Osteocyte (in vitro differentiated cells): ENCODE data around the gene APOA5. TPM values are rescaled to one million over a fixed set of nuclear protein-coding genes. Genes with fewer than 3 reads are reported as not detected.

ENCODE experiments used
- DNase-seq: peaks from one replicate; pipeline ENCODE4 v3.0.0; 2021; ENCODE audit warnings: mixed read lengths; ENCODE audit not compliant: unreplicated experiment; ENCODE audit errors: extremely low spot score
- H3K27ac Mint-ChIP-seq: one replicate; pipeline ENCODE4 v1.8.0; 2021; ENCODE audit warnings: mild to moderate bottlenecking, mixed read lengths; ENCODE audit not compliant: unreplicated experiment
- H3K27me3 Mint-ChIP-seq: one replicate; pipeline ENCODE4 v1.8.0; 2021; ENCODE audit warnings: mixed read lengths; ENCODE audit not compliant: unreplicated experiment
- H3K36me3 Mint-ChIP-seq: one replicate; pipeline ENCODE4 v1.8.0; 2021; ENCODE audit warnings: mixed read lengths; ENCODE audit not compliant: unreplicated experiment
- H3K4me1 Mint-ChIP-seq: one replicate; pipeline ENCODE4 v1.8.0; 2021; ENCODE audit warnings: mixed read lengths; ENCODE audit not compliant: unreplicated experiment
- H3K4me3 Mint-ChIP-seq: one replicate; pipeline ENCODE4 v1.8.0; 2021; ENCODE audit warnings: mild to moderate bottlenecking, moderate library complexity, mixed read lengths; ENCODE audit not compliant: unreplicated experiment
- H3K9me3 Mint-ChIP-seq: one replicate; pipeline ENCODE4 v1.8.0; 2021; ENCODE audit warnings: mixed read lengths; ENCODE audit not compliant: unreplicated experiment
- total RNA-seq: library from RNA; stranded (reverse); gene quantifications from 2 replicates; pipeline ENCODE4 v1.2.1, GENCODE V29; 2021
- TF ChIP-seq, protein P1 (sequence below): fragments of 200-600 bp; sonication (generic); IDR thresholded peaks from 2 replicates; pipeline ENCODE4 v1.5.0; 2021; ENCODE audit warnings: antibody characterized with exemption, mild to moderate bottlenecking, moderate library complexity

APOA5 gene
- total RNA-seq, 1 donor from 2014 or later = not detected

DNA sequence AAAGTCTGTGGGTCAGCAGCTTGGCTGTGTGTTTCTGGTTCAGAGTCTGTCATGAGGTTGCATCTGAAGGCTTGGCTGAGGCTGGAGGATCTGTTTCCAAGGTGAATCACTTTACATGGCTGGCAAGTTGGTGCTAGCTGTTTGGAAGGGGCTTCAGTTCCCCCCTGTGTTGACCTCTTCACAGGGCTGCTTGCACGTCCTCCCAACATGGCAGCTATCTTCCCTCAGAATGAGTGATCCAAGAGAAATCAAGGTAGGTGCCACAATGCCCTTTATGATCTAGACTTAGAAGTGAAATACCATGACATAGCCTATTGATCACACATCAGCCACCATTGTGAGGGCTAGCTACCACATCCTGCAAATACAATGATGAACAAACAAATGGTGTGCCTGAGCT is 21.5 kb upstream of the APOA5 start:
- H3K27ac Mint-ChIP-seq = no peak overlapping the region
- H3K27me3 Mint-ChIP-seq = peaks cover 23% of the 10 kb centered on the region
- H3K4me3 Mint-ChIP-seq = no peak overlapping the region
- TF ChIP-seq, protein P1, sequence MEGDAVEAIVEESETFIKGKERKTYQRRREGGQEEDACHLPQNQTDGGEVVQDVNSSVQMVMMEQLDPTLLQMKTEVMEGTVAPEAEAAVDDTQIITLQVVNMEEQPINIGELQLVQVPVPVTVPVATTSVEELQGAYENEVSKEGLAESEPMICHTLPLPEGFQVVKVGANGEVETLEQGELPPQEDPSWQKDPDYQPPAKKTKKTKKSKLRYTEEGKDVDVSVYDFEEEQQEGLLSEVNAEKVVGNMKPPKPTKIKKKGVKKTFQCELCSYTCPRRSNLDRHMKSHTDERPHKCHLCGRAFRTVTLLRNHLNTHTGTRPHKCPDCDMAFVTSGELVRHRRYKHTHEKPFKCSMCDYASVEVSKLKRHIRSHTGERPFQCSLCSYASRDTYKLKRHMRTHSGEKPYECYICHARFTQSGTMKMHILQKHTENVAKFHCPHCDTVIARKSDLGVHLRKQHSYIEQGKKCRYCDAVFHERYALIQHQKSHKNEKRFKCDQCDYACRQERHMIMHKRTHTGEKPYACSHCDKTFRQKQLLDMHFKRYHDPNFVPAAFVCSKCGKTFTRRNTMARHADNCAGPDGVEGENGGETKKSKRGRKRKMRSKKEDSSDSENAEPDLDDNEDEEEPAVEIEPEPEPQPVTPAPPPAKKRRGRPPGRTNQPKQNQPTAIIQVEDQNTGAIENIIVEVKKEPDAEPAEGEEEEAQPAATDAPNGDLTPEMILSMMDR = no peak
- peaks cover 3% of the 10 kb centered on the region for H3K9me3 Mint-ChIP-seq
- H3K4me1 Mint-ChIP-seq = no peaks in the 10 kb centered on the region
- H3K36me3 Mint-ChIP-seq = no peaks in the 10 kb centered on the region
- no peak for DNase-seq

DNA sequence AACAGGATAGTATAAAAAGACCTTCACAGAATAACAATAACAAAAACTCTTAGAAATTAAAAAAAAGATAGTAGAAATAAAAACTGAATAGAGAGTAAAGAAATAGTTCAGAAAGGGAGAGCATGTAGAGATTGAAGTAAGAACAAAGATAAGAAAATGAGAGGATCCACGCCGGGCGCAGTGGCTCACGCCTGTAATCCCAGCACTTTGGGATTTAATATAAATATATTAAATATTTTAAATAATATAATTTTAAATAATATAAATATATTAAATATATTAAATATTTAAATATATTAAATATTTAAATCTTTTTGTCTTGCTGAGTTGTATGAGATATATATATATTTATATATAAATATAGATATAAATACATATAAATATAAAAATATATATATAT is 20.4 kb upstream of the APOA5 start:
- Mint-ChIP-seq H3K27ac (no peak overlapping the region), H3K4me1 (no peaks in the 10 kb centered on the region), H3K9me3 (peaks cover 3% of the 10 kb centered on the region), H3K36me3 (no peaks in the 10 kb centered on the region), H3K27me3 (peaks cover 29% of the 10 kb centered on the region), H3K4me3 (no peak overlapping the region)
- no peak for DNase-seq
- TF ChIP-seq, protein P1 = no peak

GRCh38 chr11:116811194-116811593 is 19.5 kb upstream of the APOA5 start:
- no peak for DNase-seq
- Mint-ChIP-seq H3K4me1 (no peaks in the 10 kb centered on the region), H3K36me3 (no peaks in the 10 kb centered on the region), H3K27me3 (peaks cover 32% of the 10 kb centered on the region), H3K4me3 (no peak overlapping the region), H3K27ac (no peak overlapping the region), H3K9me3 (peaks cover 3% of the 10 kb centered on the region)
- TF ChIP-seq, protein P1 = no peak

DNA sequence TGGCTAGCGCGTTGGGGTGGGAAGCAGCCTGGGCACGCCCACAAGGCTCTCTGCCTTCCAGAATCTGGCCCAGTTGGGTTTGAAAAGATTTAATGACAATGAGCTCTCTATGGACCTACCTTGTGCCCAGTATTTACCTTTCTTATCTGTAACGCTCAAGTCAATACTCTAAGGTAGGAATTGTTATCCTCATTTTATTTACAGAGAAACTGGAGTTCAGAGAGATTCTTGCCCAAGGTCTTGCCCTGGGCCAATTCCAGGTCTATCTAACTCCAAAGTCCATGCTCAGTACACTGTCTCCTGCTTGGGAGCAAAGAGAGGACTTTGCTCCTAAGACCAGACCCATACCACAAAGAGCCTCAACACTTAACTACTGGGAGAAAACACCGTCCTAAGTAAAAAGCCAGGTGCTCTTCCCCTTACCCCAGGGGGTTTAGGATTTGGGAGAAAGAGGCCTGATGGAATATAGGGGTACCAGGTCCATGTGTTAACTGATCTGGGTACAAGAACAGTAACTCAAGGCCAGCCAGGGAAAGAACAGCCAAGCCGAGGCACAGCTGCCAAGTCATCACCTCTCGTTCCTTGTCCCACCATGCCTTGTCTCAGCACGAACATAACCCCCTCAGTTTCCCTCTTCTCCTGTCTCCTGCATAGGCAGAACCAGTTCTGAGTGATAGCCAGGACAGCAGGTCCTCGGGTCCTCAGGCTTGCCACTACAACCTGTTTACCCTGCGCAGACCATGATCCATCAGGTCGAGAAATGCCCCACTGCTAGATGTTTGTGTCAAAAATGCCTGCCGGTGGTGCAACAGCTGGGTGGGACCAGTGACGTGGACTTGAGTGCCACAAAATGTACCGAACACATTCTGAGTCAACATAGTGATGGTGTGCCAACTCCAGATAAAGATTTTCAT is 16.8 kb upstream of the APOA5 start:
- no peak for DNase-seq
- H3K27me3 Mint-ChIP-seq = peaks cover 41% of the 10 kb centered on the region
- H3K9me3 Mint-ChIP-seq = peaks cover 3% of the 10 kb centered on the region
- H3K4me3 Mint-ChIP-seq = no peak overlapping the region
- H3K27ac Mint-ChIP-seq = no peak overlapping the region
- H3K4me1 Mint-ChIP-seq = no peaks in the 10 kb centered on the region
- TF ChIP-seq, protein P1 = no peak
- no peaks in the 10 kb centered on the region for H3K36me3 Mint-ChIP-seq

- H3K4me3 Mint-ChIP-seq = no peak overlapping the region
- TF ChIP-seq, protein P1 = no peak
- no peaks in the 10 kb centered on the region for H3K4me1 Mint-ChIP-seq
- H3K27ac Mint-ChIP-seq = no peak overlapping the region
- DNase-seq = no peak
- H3K9me3 Mint-ChIP-seq = peaks cover 3% of the 10 kb centered on the region
- peaks cover 40% of the 10 kb centered on the region for H3K27me3 Mint-ChIP-seq
- H3K36me3 Mint-ChIP-seq = no peaks in the 10 kb centered on the region
Measured at GRCh38 chr11:116807601-116808261, 16.1 kb upstream of the APOA5 start.
